Loucy (cell line): ENCODE results near the gene NRG3.

ENCODE experiments used
- H2AFZ ChIP-seq: fragments of 200-600 bp; sonication (generic); 2 replicates; pipeline ENCODE4 v1.6.0; 2016; ENCODE audit warnings: antibody characterized with exemption, mild to moderate bottlenecking, low read length, moderate library complexity
- H3F3A ChIP-seq: fragments of 200-600 bp; 2 replicates; pipeline ENCODE4 v1.6.0; 2016; ENCODE audit warnings: antibody characterized with exemption, low read depth, mild to moderate bottlenecking
- H3K27me3 ChIP-seq: fragments of 200-600 bp; sonication (generic); 2 replicates; pipeline ENCODE4 v1.6.1; 2014; ENCODE audit warnings: low read length, mild to moderate bottlenecking; ENCODE audit not compliant: insufficient read depth, poor library complexity, severe bottlenecking
- H3K36me3 ChIP-seq: fragments of 200-600 bp; sonication (generic); 2 replicates; pipeline ENCODE4 v1.6.1; 2016; ENCODE audit warnings: low read length; ENCODE audit not compliant: insufficient read depth
- H3K4me1 ChIP-seq: fragments of 200-600 bp; sonication (generic); 2 replicates; pipeline ENCODE4 v1.5.1; 2014; ENCODE audit warnings: low read length, mild to moderate bottlenecking; ENCODE audit not compliant: insufficient read depth, poor library complexity, severe bottlenecking
- H3K4me2 ChIP-seq: fragments of 200-600 bp; sonication (generic); 2 replicates; pipeline ENCODE4 v1.6.0; 2014; ENCODE audit warnings: antibody characterized with exemption, low read length, low read depth, mild to moderate bottlenecking; ENCODE audit not compliant: poor library complexity, severe bottlenecking
- H3K4me3 ChIP-seq: fragments of 200-600 bp; sonication (generic); 2 replicates; pipeline ENCODE4 v1.5.1; 2014; ENCODE audit warnings: low read length, mild to moderate bottlenecking, mixed read lengths; ENCODE audit not compliant: poor library complexity, severe bottlenecking
- H3K79me2 ChIP-seq: fragments of 200-600 bp; sonication (generic); 2 replicates; pipeline ENCODE4 v1.6.1; 2014; ENCODE audit warnings: low read length; ENCODE audit not compliant: insufficient read depth
- H3K9ac ChIP-seq: fragments of 200-600 bp; sonication (generic); 2 replicates; pipeline ENCODE4 v1.6.0; 2014; ENCODE audit warnings: mild to moderate bottlenecking, low read depth, low read length, moderate library complexity; ENCODE audit not compliant: poor library complexity, severe bottlenecking
- H3K9me2 ChIP-seq: fragments of 200-600 bp; sonication (generic); replicated peaks from 2 replicates; pipeline ENCODE4 v1.6.1; 2016; ENCODE audit warnings: low read depth, low read length, mixed read lengths
- H3K9me3 ChIP-seq: fragments of 200-600 bp; sonication (generic); 2 replicates; pipeline ENCODE4 v1.6.1; 2014; ENCODE audit warnings: mild to moderate bottlenecking, antibody characterized with exemption, low read length, low read depth; ENCODE audit not compliant: insufficient read depth
- H4K20me1 ChIP-seq: fragments of 200-600 bp; sonication (generic); 2 replicates; pipeline ENCODE4 v1.6.0; 2014; ENCODE audit warnings: antibody characterized with exemption, low read length, mild to moderate bottlenecking; ENCODE audit not compliant: insufficient read depth, poor library complexity, severe bottlenecking
- CTCF ChIP-seq: fragments of 200-600 bp; sonication (generic); conservative IDR thresholded peaks from 2 replicates; pipeline ENCODE4 v1.5.1; 2014; ENCODE audit warnings: mild to moderate bottlenecking, antibody characterized with exemption, low read length
- EZH2phosphoT487 ChIP-seq: fragments of 200-600 bp; IDR thresholded peaks from 2 replicates; pipeline ENCODE4 v1.6.1; 2018; ENCODE audit warnings: antibody characterized with exemption, mild to moderate bottlenecking, moderate library complexity, borderline replicate concordance

Gene NRG3

GRCh38 chr10:82691211-82691610, 816.2 kb downstream of the NRG3 start:
- no peak overlapping the region for H3K4me3 ChIP-seq
- H3K27me3 ChIP-seq: no peaks in the 10 kb centered on the region
- H3K79me2 ChIP-seq: no peaks in the 10 kb centered on the region
- no peak overlapping the region for H3K4me2 ChIP-seq
- no peaks in the 10 kb centered on the region for H3K9me2 ChIP-seq
- H3K4me1 ChIP-seq: no peaks in the 10 kb centered on the region
- H2AFZ ChIP-seq: no peak overlapping the region
- H3K9me3 ChIP-seq: peaks cover 4% of the 10 kb centered on the region; the same call in 1 of the 2 replicates
- H3K9ac ChIP-seq: no peak overlapping the region
- no peaks in the 10 kb centered on the region for H3F3A ChIP-seq
- H4K20me1 ChIP-seq: no peaks in the 10 kb centered on the region
- H3K36me3 ChIP-seq: no peaks in the 10 kb centered on the region
- TF ChIP-seq CTCF (no peak), EZH2phosphoT487 (no peak)

- Histone ChIP-seq H3K9me2 (no peaks in the 10 kb centered on the region), H3K9me3 (no peaks in the 10 kb centered on the region; the same call in 1 of the 2 replicates), H3K4me1 (no peaks in the 10 kb centered on the region), H3K79me2 (no peaks in the 10 kb centered on the region), H3K9ac (no peak overlapping the region), H3K4me3 (no peak overlapping the region), H4K20me1 (no peaks in the 10 kb centered on the region), H3K4me2 (no peak overlapping the region), H3F3A (no peaks in the 10 kb centered on the region), H3K27me3 (no peaks in the 10 kb centered on the region), H3K36me3 (no peaks in the 10 kb centered on the region), H2AFZ (no peak overlapping the region)
- TF ChIP-seq EZH2phosphoT487: no peak
- TF ChIP-seq CTCF: no peak
Observed at GRCh38 chr10:82692458-82692857, 817.5 kb downstream of the NRG3 start.

- Histone ChIP-seq H2AFZ (no peak overlapping the region), H3K79me2 (no peaks in the 10 kb centered on the region), H3K27me3 (no peaks in the 10 kb centered on the region), H3K4me3 (no peak overlapping the region), H3K4me2 (no peak overlapping the region), H4K20me1 (no peaks in the 10 kb centered on the region), H3K9me3 (no peaks in the 10 kb centered on the region; the same call in 1 of the 2 replicates), H3F3A (no peaks in the 10 kb centered on the region), H3K9me2 (no peaks in the 10 kb centered on the region), H3K4me1 (no peaks in the 10 kb centered on the region), H3K9ac (no peak overlapping the region), H3K36me3 (no peaks in the 10 kb centered on the region)
- TF ChIP-seq EZH2phosphoT487 (no peak), CTCF (no peak)
Observed at GRCh38 chr10:82721831-82722230, 846.8 kb downstream of the NRG3 start.
